ENCODE data around the gene UCK2. TPM values are rescaled to one million over a fixed set of nuclear protein-coding genes. Genes with fewer than 3 reads are reported as not detected.

Gene UCK2
- total RNA-seq, 1 experiment from 2014 or later: 77.9 TPM

DNA sequence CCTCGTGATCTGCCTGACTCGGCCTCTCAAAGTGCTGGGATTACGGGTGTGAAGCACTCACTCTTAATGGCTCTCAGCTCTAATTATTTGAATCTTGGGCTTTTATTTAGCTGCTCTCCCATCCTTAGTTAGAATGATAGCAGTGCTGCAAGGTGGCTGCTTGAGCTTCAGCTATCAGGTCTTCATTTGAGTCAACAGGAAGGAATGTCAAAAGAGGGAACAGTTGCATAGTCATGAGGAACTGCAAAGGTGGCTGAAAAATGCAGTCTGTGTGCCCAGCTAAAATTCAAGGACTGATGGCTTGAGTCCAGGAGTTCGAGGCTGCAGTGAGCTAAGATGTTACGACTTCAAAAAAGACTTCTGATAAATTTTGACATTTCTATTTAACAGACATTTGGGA is 55.6 kb downstream of the UCK2 start:
- H3K9me3 ChIP-seq (ENCODE audit: control insufficient read depth, low read depth, low read length): no peaks in the 10 kb centered on the region
- H3K4me2 ChIP-seq (ENCODE audit: insufficient read depth, insufficient read length, low read length): no peak overlapping the region
- Mint-ChIP-seq H3K36me3 (ENCODE audit: insufficient read depth in 1 of 3, low read depth in 3 of 3) (peaks cover 13 to 18% (median 13%) of the 10 kb centered on the region in 3 experiments), H3K27ac (peak overlapping the region in 2 of 3 experiments; percentile 12 to 72; a peak in 2 of 7 replicates), H3K4me1 (peaks cover 28 to 29% of the 10 kb centered on the region in 2 experiments), H3K27me3 (ENCODE audit: low read depth) (no peaks in the 10 kb centered on the region), H3K4me3 (no peak overlapping the region), H3K9me3 (peaks cover under 1 to 5% of the 10 kb centered on the region in 2 experiments)
- H3K18ac ChIP-seq (ENCODE audit: insufficient read length, low read depth, low read length): no peak overlapping the region
- peaks cover 51% of the 10 kb centered on the region; the same call in 1 of the 2 replicates for H3K79me2 ChIP-seq (ENCODE audit: insufficient read depth, low read length)
- no peak for DNase-seq
- no peaks in the 10 kb centered on the region for H3K27me3 ChIP-seq (ENCODE audit: insufficient read depth, low read length)
- no peak overlapping the region for H2BK12ac ChIP-seq (ENCODE audit: insufficient read length, low read depth, low read length)
- no peak overlapping the region for H3K9ac ChIP-seq (ENCODE audit: extremely low read depth, insufficient read length, low read length)
- no peak overlapping the region for H4K8ac ChIP-seq (replicated peaks; ENCODE audit: insufficient read length, low read depth, low read length)
- no peak overlapping the region for H3K27ac ChIP-seq (ENCODE audit: insufficient read length, low read depth, low read length)
- no peak overlapping the region for H2BK5ac ChIP-seq (ENCODE audit: insufficient read length, low read length)
- no peak overlapping the region for H2BK20ac ChIP-seq (ENCODE audit: low read depth, low read length, poor library complexity, severe bottlenecking)
- H3K79me1 ChIP-seq (ENCODE audit: insufficient read depth, low read depth, low read length, poor library complexity, severe bottlenecking): peaks cover 5% of the 10 kb centered on the region
- H3T11ph ChIP-seq (ENCODE audit: low read length): no peak overlapping the region
- no peak overlapping the region for H2AFZ ChIP-seq (ENCODE audit: low read length)
- H3K14ac ChIP-seq (ENCODE audit: insufficient read depth, low read length): no peak overlapping the region
- no peak overlapping the region for H3K4ac ChIP-seq (ENCODE audit: low read depth, low read length)
- H4K5ac ChIP-seq (ENCODE audit: insufficient read length, low read depth, low read length): no peak overlapping the region
- H2AK5ac ChIP-seq (ENCODE audit: insufficient read length, low read length): no peak overlapping the region
- no peak overlapping the region for H3K56ac ChIP-seq (ENCODE audit: insufficient read length, low read depth, low read length)
- no peaks in the 10 kb centered on the region for H4K20me1 ChIP-seq (ENCODE audit: control insufficient read depth, insufficient read depth, insufficient read length)
- TF ChIP-seq, protein P1, sequence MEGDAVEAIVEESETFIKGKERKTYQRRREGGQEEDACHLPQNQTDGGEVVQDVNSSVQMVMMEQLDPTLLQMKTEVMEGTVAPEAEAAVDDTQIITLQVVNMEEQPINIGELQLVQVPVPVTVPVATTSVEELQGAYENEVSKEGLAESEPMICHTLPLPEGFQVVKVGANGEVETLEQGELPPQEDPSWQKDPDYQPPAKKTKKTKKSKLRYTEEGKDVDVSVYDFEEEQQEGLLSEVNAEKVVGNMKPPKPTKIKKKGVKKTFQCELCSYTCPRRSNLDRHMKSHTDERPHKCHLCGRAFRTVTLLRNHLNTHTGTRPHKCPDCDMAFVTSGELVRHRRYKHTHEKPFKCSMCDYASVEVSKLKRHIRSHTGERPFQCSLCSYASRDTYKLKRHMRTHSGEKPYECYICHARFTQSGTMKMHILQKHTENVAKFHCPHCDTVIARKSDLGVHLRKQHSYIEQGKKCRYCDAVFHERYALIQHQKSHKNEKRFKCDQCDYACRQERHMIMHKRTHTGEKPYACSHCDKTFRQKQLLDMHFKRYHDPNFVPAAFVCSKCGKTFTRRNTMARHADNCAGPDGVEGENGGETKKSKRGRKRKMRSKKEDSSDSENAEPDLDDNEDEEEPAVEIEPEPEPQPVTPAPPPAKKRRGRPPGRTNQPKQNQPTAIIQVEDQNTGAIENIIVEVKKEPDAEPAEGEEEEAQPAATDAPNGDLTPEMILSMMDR (conservative IDR thresholded peaks at IDR 0.05): no peak
- no peak overlapping the region for H2BK120ac ChIP-seq (ENCODE audit: low read depth, low read length, poor library complexity, severe bottlenecking)
- H3K4me1 ChIP-seq (ENCODE audit: insufficient read depth, low read length): peaks cover 7% of the 10 kb centered on the region; the same call in 1 of the 2 replicates
- H3K23me2 ChIP-seq (ENCODE audit: insufficient read length, low read depth, low read length, poor library complexity, severe bottlenecking): no peaks in the 10 kb centered on the region
- H4K91ac ChIP-seq (ENCODE audit: insufficient read length, low read depth, low read length): no peak overlapping the region
- H2BK15ac ChIP-seq (ENCODE audit: low read depth, low read length): no peak overlapping the region
- H3K23ac ChIP-seq (ENCODE audit: insufficient read length, low read depth, low read length): no peak overlapping the region
- no CpG with 5 or more reads among the region's 5 CpGs for WGBS (ENCODE audit: extremely low coverage, insufficient read length, low lambda C conversion rate)
